CD1c-positive myeloid dendritic cell (primary cell): ENCODE results near the gene CRLF2.
"Not testable (repeated sequence)": the region's sequence is repeated elsewhere in the genome, so short reads cannot be mapped to it uniquely, and the experiment has no call there.

Experiments used
- DNase-seq: peaks from one replicate; pipeline ENCODE4 v3.0.0-alpha.2; 2016; ENCODE audit errors: extremely low spot score

CRLF2 gene

GRCh38 chrX:1212532-1212931 lies at the start of gene CRLF2:
Gene CRLF2 (minus strand): TSS chrX:1212649. CDS start chrX:1212634, 15 bp downstream.
- DNase-seq = peak; percentile 58

- DNase-seq = not testable (repeated sequence)
Measured at GRCh38 chrX:1261771-1262170, 49.3 kb upstream of the CRLF2 start.

GRCh38 chrX:1261285-1261684 lies 48.8 kb upstream of the CRLF2 start:
- DNase-seq = no peak

GRCh38 chrX:1252861-1253260 lies 40.4 kb upstream of the CRLF2 start:
- DNase-seq = peak; percentile 37

GRCh38 chrX:1249101-1249887 lies 36.8 kb upstream of the CRLF2 start:
- DNase-seq = peak; percentile 89

- DNase-seq = peak; percentile 77
Measured at GRCh38 chrX:1248331-1249061, 36.0 kb upstream of the CRLF2 start.

GRCh38 chrX:1246816-1247215 lies 34.4 kb upstream of the CRLF2 start:
- DNase-seq = peak; percentile 93

- DNase-seq = no peak
Measured at GRCh38 chrX:1244164-1245076, 32.0 kb upstream of the CRLF2 start.

- DNase-seq = peak; percentile 56
Measured at GRCh38 chrX:1242891-1243402, 30.5 kb upstream of the CRLF2 start.

GRCh38 chrX:1240551-1240950 lies 28.1 kb upstream of the CRLF2 start:
- not testable (repeated sequence) for DNase-seq

GRCh38 chrX:1239681-1240142 lies 27.3 kb upstream of the CRLF2 start:
- DNase-seq = peak; percentile 99

GRCh38 chrX:1231850-1232465 lies 19.5 kb upstream of the CRLF2 start:
- no peak for DNase-seq

GRCh38 chrX:1228101-1228500 lies 15.7 kb upstream of the CRLF2 start:
- not testable (repeated sequence) for DNase-seq

GRCh38 chrX:1226249-1226648 lies 13.8 kb upstream of the CRLF2 start:
- DNase-seq = no peak

GRCh38 chrX:1224954-1225353 lies 12.5 kb upstream of the CRLF2 start:
- DNase-seq = no peak

- DNase-seq = no peak
Measured at GRCh38 chrX:1223242-1223600, 10.8 kb upstream of the CRLF2 start.

- peak; percentile 88 for DNase-seq
Measured at GRCh38 chrX:1222531-1223241, 10.2 kb upstream of the CRLF2 start.

- no peak for DNase-seq
Measured at GRCh38 chrX:1221296-1221845, 8.9 kb upstream of the CRLF2 start.

- no peak for DNase-seq
Measured at GRCh38 chrX:1218286-1218685, 5.8 kb upstream of the CRLF2 start.

- peak; percentile 73 for DNase-seq
Measured at GRCh38 chrX:1215123-1215823, 2.8 kb upstream of the CRLF2 start.
